LNCAP (cell line): ENCODE measurements around the gene NRP2.

Experiments
- CTCF ChIP-seq: fragments of 450-650 bp; IDR thresholded peaks from 2 replicates; pipeline ENCODE4 v1.5.1; 2017; ENCODE audit warnings: mild to moderate bottlenecking

NRP2 gene

GRCh38 chr2:205776139-205776538 is 93.8 kb downstream of the NRP2 start:
- TF ChIP-seq CTCF: peak; percentile 81

- TF ChIP-seq CTCF: no peak
Measured at GRCh38 chr2:205776720-205777119, 94.4 kb downstream of the NRP2 start.

- no peak for TF ChIP-seq CTCF
Measured at GRCh38 chr2:205778356-205778755, 96.1 kb downstream of the NRP2 start.

- TF ChIP-seq CTCF: no peak
Measured at GRCh38 chr2:205780645-205781044, 98.3 kb downstream of the NRP2 start.

- TF ChIP-seq CTCF: no peak
Measured at GRCh38 chr2:205781244-205781931, 99.1 kb downstream of the NRP2 start.

GRCh38 chr2:205782941-205783340 is 100.6 kb downstream of the NRP2 start:
- TF ChIP-seq CTCF: no peak

- no peak for TF ChIP-seq CTCF
Measured at GRCh38 chr2:205783872-205784499, 101.7 kb downstream of the NRP2 start.
